Mesothelial cell of epicardium (in vitro differentiated cells): Measurements from ENCODE around the gene TBCCD1. TPM values are rescaled to one million over a fixed set of nuclear protein-coding genes. Genes with fewer than 3 reads are reported as not detected.
"Not testable (repeated sequence)": the region's sequence is repeated elsewhere in the genome, so short reads cannot be mapped to it uniquely, and the experiment has no call there.

Experiments used
- DNase-seq, 2 experiments: peaks; one replicate each; pipeline ENCODE4 v3.0.0; 2021; ENCODE audit warnings: low spot score in 2 of 2; ENCODE audit not compliant: unreplicated experiment in 2 of 2
- H3K27ac Mint-ChIP-seq: 2 replicates; pipeline ENCODE4 v1.8.0; 2021; ENCODE audit warnings: mixed read lengths
- H3K27me3 Mint-ChIP-seq: 2 replicates; pipeline ENCODE4 v1.8.0; 2021; ENCODE audit warnings: low read depth, mixed read lengths
- H3K36me3 Mint-ChIP-seq: 2 replicates; pipeline ENCODE4 v1.8.0; 2021; ENCODE audit warnings: mixed read lengths
- H3K4me1 Mint-ChIP-seq: 2 replicates; pipeline ENCODE4 v1.8.0; 2021; ENCODE audit warnings: mixed read lengths
- H3K4me3 Mint-ChIP-seq: 2 replicates; pipeline ENCODE4 v1.8.0; 2021; ENCODE audit warnings: mild to moderate bottlenecking, moderate library complexity, mixed read lengths
- H3K9me3 Mint-ChIP-seq: 2 replicates; pipeline ENCODE4 v1.8.0; 2021; ENCODE audit warnings: mixed read lengths
- total RNA-seq: library from RNA; stranded (reverse); gene quantifications from 3 replicates; pipeline ENCODE4 v1.2.1, GENCODE V29; 2021
- TF ChIP-seq, protein P1 (sequence below): fragments of 200-600 bp; sonication (generic); IDR thresholded peaks from one replicate; pipeline ENCODE4 v1.5.0; 2021; ENCODE audit warnings: antibody characterized with exemption; ENCODE audit not compliant: unreplicated experiment

TBCCD1 gene
- total RNA-seq, 1 donor from 2014 or later = 14.5 TPM

DNA sequence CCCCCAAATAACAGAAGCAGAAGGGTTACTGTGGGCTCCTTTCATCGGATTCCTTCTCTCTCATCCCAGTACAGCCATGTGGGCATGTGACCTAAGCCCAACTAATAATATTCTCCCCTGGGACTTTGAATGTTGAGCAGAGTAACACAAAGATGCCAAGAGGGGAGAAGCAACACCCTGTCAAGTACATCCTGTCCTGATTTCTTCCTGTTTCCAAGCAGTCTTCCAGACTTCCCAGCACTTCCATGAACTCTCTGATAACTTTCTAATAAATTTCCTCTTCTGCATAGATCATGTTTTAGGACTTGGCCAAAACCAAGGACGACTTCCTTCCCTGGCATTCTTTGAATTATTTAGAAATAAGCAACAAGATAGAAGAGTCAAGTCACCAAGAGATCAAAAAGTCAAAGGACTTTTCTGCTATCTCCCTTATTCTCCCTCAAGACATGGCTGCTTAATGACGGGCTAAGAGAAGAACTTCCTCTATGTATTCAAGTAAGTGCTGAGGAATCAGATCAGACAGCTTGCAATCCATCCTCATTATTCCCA, 60.9 kb downstream of the TBCCD1 start:
- DNase-seq = no peak
- Mint-ChIP-seq H3K27me3 (peaks cover 34% of the 10 kb centered on the region), H3K27ac (no peak overlapping the region), H3K4me3 (no peak overlapping the region), H3K4me1 (peaks cover 27% of the 10 kb centered on the region), H3K9me3 (peaks cover under 1% of the 10 kb centered on the region), H3K36me3 (no peaks in the 10 kb centered on the region)
- TF ChIP-seq, protein P1, sequence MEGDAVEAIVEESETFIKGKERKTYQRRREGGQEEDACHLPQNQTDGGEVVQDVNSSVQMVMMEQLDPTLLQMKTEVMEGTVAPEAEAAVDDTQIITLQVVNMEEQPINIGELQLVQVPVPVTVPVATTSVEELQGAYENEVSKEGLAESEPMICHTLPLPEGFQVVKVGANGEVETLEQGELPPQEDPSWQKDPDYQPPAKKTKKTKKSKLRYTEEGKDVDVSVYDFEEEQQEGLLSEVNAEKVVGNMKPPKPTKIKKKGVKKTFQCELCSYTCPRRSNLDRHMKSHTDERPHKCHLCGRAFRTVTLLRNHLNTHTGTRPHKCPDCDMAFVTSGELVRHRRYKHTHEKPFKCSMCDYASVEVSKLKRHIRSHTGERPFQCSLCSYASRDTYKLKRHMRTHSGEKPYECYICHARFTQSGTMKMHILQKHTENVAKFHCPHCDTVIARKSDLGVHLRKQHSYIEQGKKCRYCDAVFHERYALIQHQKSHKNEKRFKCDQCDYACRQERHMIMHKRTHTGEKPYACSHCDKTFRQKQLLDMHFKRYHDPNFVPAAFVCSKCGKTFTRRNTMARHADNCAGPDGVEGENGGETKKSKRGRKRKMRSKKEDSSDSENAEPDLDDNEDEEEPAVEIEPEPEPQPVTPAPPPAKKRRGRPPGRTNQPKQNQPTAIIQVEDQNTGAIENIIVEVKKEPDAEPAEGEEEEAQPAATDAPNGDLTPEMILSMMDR = no peak

DNA sequence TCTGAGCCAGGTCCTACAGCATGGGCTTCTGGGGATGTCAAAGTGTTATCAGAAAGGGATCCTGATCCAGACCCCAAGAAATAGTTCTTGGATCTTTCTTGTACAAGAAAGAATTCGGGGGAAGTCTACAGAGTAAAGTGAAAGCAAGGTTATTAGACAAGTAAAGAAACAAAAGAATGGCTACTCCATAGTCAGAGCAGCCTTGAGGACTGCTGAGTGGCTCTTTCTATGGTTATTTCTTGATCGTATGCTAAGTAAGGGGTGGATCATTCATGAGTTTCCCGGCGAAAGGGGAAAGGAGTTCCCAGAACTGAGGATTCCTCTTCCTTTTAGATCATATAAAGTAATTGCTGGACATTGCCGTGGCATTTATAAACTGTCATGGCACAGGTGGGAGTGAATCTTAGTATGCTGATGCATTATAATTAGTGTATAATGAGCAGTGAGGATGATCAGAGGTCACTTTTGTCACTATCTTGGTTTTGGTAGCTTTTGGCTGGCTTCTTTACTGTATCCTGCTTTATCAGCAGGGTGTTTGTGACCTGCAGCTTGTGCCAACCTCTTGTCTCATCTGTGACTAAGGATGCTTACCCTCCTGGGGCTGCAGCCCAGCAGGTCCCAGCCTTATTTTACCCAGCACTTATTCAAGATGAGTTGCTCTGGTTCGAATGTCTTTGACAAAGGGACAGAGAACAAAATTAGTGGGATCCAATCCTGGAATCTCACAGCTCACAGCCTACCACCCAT, 64.0 kb downstream of the TBCCD1 start:
- Mint-ChIP-seq H3K4me3 (no peak overlapping the region), H3K36me3 (no peaks in the 10 kb centered on the region), H3K9me3 (peaks cover 24% of the 10 kb centered on the region), H3K27me3 (peaks cover 42% of the 10 kb centered on the region), H3K4me1 (peaks cover 27% of the 10 kb centered on the region), H3K27ac (no peak overlapping the region)
- TF ChIP-seq, protein P1 = no peak
- no peak for DNase-seq

DNA sequence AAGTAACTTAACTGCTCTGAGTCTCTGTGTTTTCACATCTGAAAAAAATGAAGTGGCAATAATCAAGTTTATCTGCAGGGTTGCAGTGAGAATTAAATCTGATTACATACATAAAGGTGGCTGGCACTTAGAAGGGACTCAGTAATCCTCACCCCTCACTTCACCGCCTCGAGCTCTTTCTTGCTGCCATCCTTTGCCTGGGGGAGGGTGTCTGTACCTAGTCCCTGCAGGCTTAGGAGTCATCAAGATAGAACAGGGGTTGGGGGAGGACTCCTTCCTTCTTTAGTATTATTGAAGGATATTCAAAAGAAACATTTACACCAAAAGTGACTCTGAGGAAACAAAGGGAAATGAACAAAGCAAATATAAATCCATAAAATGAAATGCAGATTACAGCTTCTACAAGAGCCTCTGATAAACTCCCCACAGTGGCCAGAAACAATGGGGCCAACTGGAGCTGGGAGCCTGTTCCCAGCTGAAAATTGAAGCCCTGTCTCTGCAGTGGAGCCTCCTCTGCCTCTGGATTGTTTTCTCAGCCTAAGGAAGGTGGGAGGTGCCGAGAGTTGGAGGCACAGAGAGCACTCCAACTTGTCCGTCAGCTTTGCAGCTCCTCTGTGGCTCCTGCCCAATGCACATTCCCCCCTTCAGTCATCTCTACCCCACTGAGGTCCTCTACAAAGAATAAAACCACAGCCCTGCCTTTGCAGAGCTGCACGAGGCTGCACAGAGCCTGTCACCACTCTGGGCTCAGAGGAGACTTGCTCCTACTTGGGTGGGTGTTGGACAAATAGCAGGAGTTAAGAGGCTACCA, 64.8 kb downstream of the TBCCD1 start:
- Mint-ChIP-seq H3K4me1 (peaks cover 27% of the 10 kb centered on the region), H3K36me3 (no peaks in the 10 kb centered on the region), H3K9me3 (peaks cover 25% of the 10 kb centered on the region), H3K27me3 (peaks cover 42% of the 10 kb centered on the region), H3K27ac (no peak overlapping the region), H3K4me3 (no peak overlapping the region)
- no peak for DNase-seq
- TF ChIP-seq, protein P1 = no peak

DNA sequence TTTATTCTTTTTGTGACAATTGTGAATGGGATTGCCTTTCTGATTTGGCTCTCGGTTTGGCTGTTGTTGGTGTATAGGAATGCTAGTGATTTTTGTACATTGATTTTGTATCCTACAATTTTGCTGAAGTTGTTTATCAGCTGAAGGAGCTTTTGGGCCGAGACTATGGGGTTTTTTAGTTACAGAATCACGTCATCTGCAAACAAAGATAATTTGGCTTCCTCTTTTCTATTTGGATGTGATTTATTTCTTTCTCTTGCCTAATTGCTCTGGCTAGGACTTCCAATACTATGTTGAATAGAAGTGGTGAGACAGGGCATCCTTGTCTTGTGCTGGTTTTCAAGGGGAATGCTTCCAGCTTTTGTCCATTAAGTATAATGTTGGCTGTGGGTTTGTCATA, 67.2 kb downstream of the TBCCD1 start:
- Mint-ChIP-seq H3K4me1 (peaks cover 17% of the 10 kb centered on the region), H3K9me3 (peaks cover 25% of the 10 kb centered on the region), H3K27me3 (peaks cover 38% of the 10 kb centered on the region)
- not testable (repeated sequence) for H3K27ac Mint-ChIP-seq, DNase-seq, H3K4me3 Mint-ChIP-seq, H3K36me3 Mint-ChIP-seq

DNA sequence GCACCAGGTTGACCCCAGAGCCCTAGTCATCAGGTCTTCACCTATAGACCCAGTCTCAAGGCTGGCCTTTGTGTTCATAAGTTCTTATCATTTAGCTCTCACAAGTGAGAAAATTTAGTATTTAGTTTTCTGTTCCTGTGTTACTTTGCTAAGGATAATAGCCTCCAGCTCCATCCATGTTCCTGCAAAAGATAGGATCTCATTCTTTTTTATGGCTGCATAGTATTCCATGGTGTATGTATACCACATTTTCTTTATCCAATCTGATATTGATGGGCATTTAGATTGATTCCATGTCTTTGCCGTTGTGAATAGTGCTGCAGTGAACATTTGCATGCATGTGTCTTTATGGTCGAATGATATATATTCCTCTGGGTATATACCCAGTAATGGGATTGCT, 69.1 kb downstream of the TBCCD1 start:
- H3K9me3 Mint-ChIP-seq = peaks cover 25% of the 10 kb centered on the region
- not testable (repeated sequence) for H3K36me3 Mint-ChIP-seq, DNase-seq, H3K4me3 Mint-ChIP-seq, H3K27ac Mint-ChIP-seq
- H3K4me1 Mint-ChIP-seq = peaks cover 12% of the 10 kb centered on the region
- peaks cover 38% of the 10 kb centered on the region for H3K27me3 Mint-ChIP-seq

DNA sequence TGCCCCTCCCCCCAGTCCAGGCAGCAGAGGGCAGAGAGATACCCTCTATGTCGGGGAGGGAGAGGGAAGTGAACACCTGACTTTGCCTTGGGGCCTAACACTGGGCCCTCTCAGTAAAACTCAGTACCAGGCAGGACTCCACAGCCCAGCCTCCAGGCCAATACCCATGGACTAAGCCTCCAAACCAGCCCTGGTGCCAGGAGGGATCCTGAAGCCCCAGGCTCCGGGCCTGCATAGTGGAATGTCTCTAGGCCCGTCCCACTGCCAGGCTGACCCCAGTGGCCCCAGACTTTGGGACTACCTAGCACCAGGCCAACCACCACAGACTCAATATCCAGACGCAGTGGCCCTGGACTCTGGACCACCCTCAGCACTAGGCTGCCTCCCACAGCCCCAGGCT, 69.5 kb downstream of the TBCCD1 start:
- Mint-ChIP-seq H3K4me1 (peaks cover 8% of the 10 kb centered on the region), H3K4me3 (no peak overlapping the region), H3K27me3 (peaks cover 35% of the 10 kb centered on the region), H3K27ac (no peak overlapping the region), H3K9me3 (peaks cover 25% of the 10 kb centered on the region), H3K36me3 (no peaks in the 10 kb centered on the region)
- DNase-seq = no peak
- TF ChIP-seq, protein P1 = no peak
